ENCODE data around the gene CDH13.
A peak's percentile ranks its signal among the peaks of the same experiment; 100 is the strongest.

The CDH13 gene

GRCh38 chr16:82626791-82627261 lies at the start of gene CDH13:
Gene CDH13, plus strand, starts transcription at chr16:82626969.
- peak in 1 of 3 experiments; percentile 26 for DNase-seq

- DNase-seq, result peak; percentile 1 to 57 (median 7)
These were observed 46.4 kb upstream of the CDH13 start for GRCh38 chr16:82580298-82580890.

- DNase-seq, result no peak
These were observed 43.8 kb upstream of the CDH13 start for GRCh38 chr16:82582975-82583374.

- no peak for DNase-seq
These were observed 43.3 kb upstream of the CDH13 start for GRCh38 chr16:82583422-82583821.

GRCh38 chr16:82584553-82585152 lies 42.1 kb upstream of the CDH13 start:
- peak in 2 of 3 experiments; percentile 3 to 52 for DNase-seq

GRCh38 chr16:82585675-82586074 lies 41.1 kb upstream of the CDH13 start:
- no peak for DNase-seq

- no peak for DNase-seq
These were observed 40.6 kb upstream of the CDH13 start for GRCh38 chr16:82586130-82586529.

- DNase-seq, result no peak
These were observed 39.5 kb upstream of the CDH13 start for GRCh38 chr16:82587289-82587688.

GRCh38 chr16:82589407-82589806 lies 37.4 kb upstream of the CDH13 start:
- DNase-seq, result no peak

- peak in 1 of 3 experiments; percentile 19 for DNase-seq
These were observed 32.7 kb upstream of the CDH13 start for GRCh38 chr16:82594114-82594513.

GRCh38 chr16:82598771-82599170 lies 28.0 kb upstream of the CDH13 start:
- peak in 2 of 3 experiments; percentile 3 to 35 for DNase-seq

GRCh38 chr16:82601989-82602640 lies 24.7 kb upstream of the CDH13 start:
- no peak for DNase-seq

- DNase-seq, result peak in 2 of 3 experiments; percentile 3 to 38
These were observed 22.9 kb upstream of the CDH13 start for GRCh38 chr16:82603784-82604411.

GRCh38 chr16:82605076-82605475 lies 21.7 kb upstream of the CDH13 start:
- DNase-seq, result no peak

GRCh38 chr16:82605863-82606620 lies 20.7 kb upstream of the CDH13 start:
- DNase-seq, result no peak

GRCh38 chr16:82609140-82609539 lies 17.6 kb upstream of the CDH13 start:
- DNase-seq, result no peak

- DNase-seq, result no peak
These were observed 14.5 kb upstream of the CDH13 start for GRCh38 chr16:82612263-82612662.

- DNase-seq, result no peak
These were observed 10.4 kb upstream of the CDH13 start for GRCh38 chr16:82616356-82616755.

GRCh38 chr16:82621781-82622180 lies 5.0 kb upstream of the CDH13 start:
- DNase-seq, result peak in 1 of 3 experiments; percentile 3

GRCh38 chr16:82623241-82623640 lies 3.5 kb upstream of the CDH13 start:
- DNase-seq, result no peak

GRCh38 chr16:82625066-82625968 lies 1.5 kb upstream of the CDH13 start:
- no peak for DNase-seq

- no peak for DNase-seq
These were observed 1.3 kb downstream of the CDH13 start for GRCh38 chr16:82628088-82628423.

All from NCI-H1417 (cell line).